GM23338 (cell line): ENCODE data around the gene ZNF692. TPM values are rescaled to one million over a fixed set of nuclear protein-coding genes. Genes with fewer than 3 reads are reported as not detected.

Source experiments
- ATAC-seq: fragments of 200-7000 bp; cut with Tn5 transposase; 3 replicates; pipeline ENCODE4 v1.9.1; 2020
- DNase-seq: peaks from one replicate; pipeline ENCODE4 v3.0.0-alpha.2; 2015; ENCODE audit warnings: low spot score
- H2AFZ ChIP-seq: fragments of 200-600 bp; sonication (generic); 2 replicates; pipeline ENCODE4 v1.8.0; 2016; ENCODE audit warnings: antibody characterized with exemption, mild to moderate bottlenecking, moderate library complexity
- H3F3A ChIP-seq: fragments of 200-600 bp; sonication (generic); replicated peaks from 2 replicates; pipeline ENCODE4 v1.8.0; 2017; ENCODE audit warnings: antibody characterized with exemption, mixed run types, low read depth
- H3K27ac ChIP-seq: fragments of 200-600 bp; sonication (generic); 2 replicates; pipeline ENCODE4 v1.6.1; 2016; ENCODE audit warnings: low read depth
- H3K27me3 ChIP-seq: fragments of 200-600 bp; sonication (generic); 2 replicates; pipeline ENCODE4 v1.8.0; 2016; ENCODE audit warnings: mild to moderate bottlenecking, mixed run types, moderate library complexity; ENCODE audit not compliant: insufficient read depth
- H3K36me3 ChIP-seq: fragments of 200-600 bp; sonication (generic); 2 replicates; pipeline ENCODE4 v1.8.0; 2016; ENCODE audit warnings: mild to moderate bottlenecking; ENCODE audit not compliant: insufficient read depth
- H3K4me1 ChIP-seq: fragments of 200-600 bp; sonication (generic); 2 replicates; pipeline ENCODE4 v1.8.0; 2016; ENCODE audit warnings: mild to moderate bottlenecking, moderate library complexity; ENCODE audit not compliant: insufficient read depth
- H3K4me2 ChIP-seq: fragments of 200-600 bp; sonication (generic); 2 replicates; pipeline ENCODE4 v1.7.1; 2017; ENCODE audit warnings: mixed run types
- H3K4me3 ChIP-seq: fragments of 200-600 bp; sonication (generic); 2 replicates; pipeline ENCODE4 v1.6.1; 2016; ENCODE audit warnings: mixed run types
- H3K79me2 ChIP-seq: fragments of 200-600 bp; sonication (generic); replicated peaks from 2 replicates; pipeline ENCODE4 v1.8.0; 2017; ENCODE audit warnings: mild to moderate bottlenecking; ENCODE audit not compliant: insufficient read depth
- H3K9me2 ChIP-seq: fragments of 200-600 bp; sonication (generic); 2 replicates; pipeline ENCODE4 v1.8.0; 2017; ENCODE audit not compliant: insufficient read depth
- H4K20me1 ChIP-seq: fragments of 200-600 bp; sonication (generic); replicated peaks from 2 replicates; pipeline ENCODE4 v1.8.0; 2017; ENCODE audit warnings: mild to moderate bottlenecking; ENCODE audit not compliant: insufficient read depth
- H3K27ac Mint-ChIP-seq: 2 replicates; pipeline ENCODE4 v1.8.0; 2020; ENCODE audit warnings: inconsistent platforms, mild to moderate bottlenecking, moderate library complexity, mixed read lengths
- H3K27me3 Mint-ChIP-seq: 3 replicates; pipeline ENCODE4 v1.8.0; 2022; ENCODE audit warnings: low read depth, mild to moderate bottlenecking, moderate library complexity, mixed read lengths, inconsistent platforms; ENCODE audit not compliant: insufficient read depth, poor library complexity
- H3K36me3 Mint-ChIP-seq: 3 replicates; pipeline ENCODE4 v1.8.0; 2021; ENCODE audit warnings: low read depth, mild to moderate bottlenecking, inconsistent platforms, moderate library complexity, mixed read lengths
- H3K4me1 Mint-ChIP-seq: 3 replicates; pipeline ENCODE4 v1.8.0; 2020; ENCODE audit warnings: mild to moderate bottlenecking, inconsistent platforms, mixed read lengths
- H3K4me3 Mint-ChIP-seq: 3 replicates; pipeline ENCODE4 v1.8.0; 2021; ENCODE audit warnings: moderate library complexity, mild to moderate bottlenecking, inconsistent platforms, mixed read lengths
- H3K9me3 Mint-ChIP-seq: 3 replicates; pipeline ENCODE4 v1.8.0; 2020; ENCODE audit warnings: moderate library complexity, mild to moderate bottlenecking, inconsistent platforms, mixed read lengths
- EZH2 ChIP-seq: fragments of 200-600 bp; sonication (generic); IDR thresholded peaks from one replicate; pipeline ENCODE4 v1.8.0; 2017; ENCODE audit warnings: antibody characterized with exemption, mild to moderate bottlenecking, low read depth; ENCODE audit not compliant: unreplicated experiment
- JUNB ChIP-seq: IDR thresholded peaks from one replicate; pipeline ENCODE4 v1.6.1; 2016; ENCODE audit warnings: antibody characterized with exemption; ENCODE audit not compliant: unreplicated experiment
- POLR2AphosphoS5 ChIP-seq: IDR thresholded peaks from 2 replicates; pipeline ENCODE4 v1.6.1; 2016; ENCODE audit warnings: antibody characterized with exemption, low read depth
- ZNF114 ChIP-seq: fragments of 250-450 bp; sonication (Bioruptor Pico); IDR thresholded peaks from 2 replicates; pipeline ENCODE4 v1.5.0; 2020; ENCODE audit warnings: mild to moderate bottlenecking, moderate library complexity
- ZNF331 ChIP-seq: fragments of 250-450 bp; sonication (Bioruptor Pico); IDR thresholded peaks from 2 replicates; pipeline ENCODE4 v1.5.0; 2020; ENCODE audit warnings: low read depth, mild to moderate bottlenecking, moderate library complexity
- polyA plus RNA-seq: library from polyadenylated mRNA; unstranded; fragments of >200 nt; fragmentation: Nextera tagmentation; extraction: Ambion mirVana; gene quantifications from 2 replicates; pipeline ENCODE4 v1.2.1, GENCODE V29; 2016
- total RNA-seq: library from RNA; depleted of rRNA; stranded (reverse); fragments of >200 nt; shearing (Covaris generic); gene quantifications from 2 replicates; pipeline ENCODE4 v1.2.3, GENCODE V29; 2014
- TF ChIP-seq, protein P1 (sequence below): IDR thresholded peaks from one replicate; pipeline ENCODE4 v1.6.1; 2018; ENCODE audit warnings: antibody characterized with exemption; ENCODE audit not compliant: unreplicated experiment

Gene ZNF692
- total and polyA plus RNA-seq, 2 experiments from 2014 or later: 41.2 to 57.1 TPM

DNA sequence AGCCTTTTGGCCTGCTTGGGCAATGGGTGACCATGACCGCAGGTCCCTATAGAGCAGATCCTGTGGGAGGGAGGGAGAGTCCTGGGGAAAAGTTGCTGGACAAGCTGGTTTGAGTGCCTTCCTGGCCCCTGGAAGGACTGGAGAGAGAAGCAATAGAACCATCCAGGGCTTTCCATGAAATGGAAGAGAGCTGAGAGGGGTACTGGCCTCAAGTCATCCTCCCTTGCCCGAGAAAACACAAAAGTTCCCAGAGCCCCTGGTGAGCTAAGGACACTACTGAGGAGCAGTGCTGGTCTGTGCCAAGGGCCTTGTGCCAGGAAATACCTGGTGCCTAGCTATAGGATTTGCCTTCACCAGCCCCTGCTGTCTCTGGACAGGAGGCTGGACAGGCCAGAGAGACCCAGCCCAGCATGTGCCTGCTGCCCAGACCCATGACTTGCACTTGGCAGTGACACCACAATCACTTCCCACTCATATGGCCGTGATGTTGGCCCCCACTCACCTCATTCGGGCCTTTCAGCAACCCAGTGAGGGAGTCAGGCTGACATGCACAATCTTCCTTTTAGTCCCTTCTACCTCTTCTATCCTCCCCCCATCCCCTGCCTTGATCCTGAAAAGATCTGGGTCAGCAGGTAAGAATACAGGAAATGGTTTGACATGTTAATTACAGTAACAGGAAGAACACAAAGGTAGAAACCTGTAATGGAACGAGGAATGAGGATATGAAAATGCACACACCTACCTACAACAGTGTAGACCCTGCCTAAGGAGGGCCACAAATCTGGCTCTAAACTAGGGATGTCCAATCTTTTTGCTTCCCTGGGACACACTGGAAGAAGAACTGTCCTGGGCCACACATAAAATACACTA is 40.1 kb downstream of the ZNF692 start:
- H3K4me2 ChIP-seq: peak overlapping the region; percentile 66
- H4K20me1 ChIP-seq: peaks cover 8% of the 10 kb centered on the region
- no peak overlapping the region for H2AFZ ChIP-seq
- no peaks in the 10 kb centered on the region for H3K9me2 ChIP-seq
- no peak overlapping the region for H3K27ac ChIP-seq
- H3K36me3 ChIP-seq: peaks cover 6% of the 10 kb centered on the region; the same call in 1 of the 2 replicates
- no peak for DNase-seq
- 0 out of 2 replicates have a peak, but pooled peaks cover 5% of the 10 kb centered on the region for H3K4me1 ChIP-seq
- Mint-ChIP-seq H3K27ac (peak overlapping the region; percentile 72), H3K9me3 (no peaks in the 10 kb centered on the region), H3K4me3 (peak overlapping the region; percentile 17; the same call in 1 of the 3 replicates), H3K4me1 (peaks cover 32% of the 10 kb centered on the region), H3K36me3 (peaks cover 53% of the 10 kb centered on the region), H3K27me3 (peaks cover 4% of the 10 kb centered on the region)
- no peaks in the 10 kb centered on the region for H3F3A ChIP-seq
- H3K79me2 ChIP-seq: peaks cover 38% of the 10 kb centered on the region
- H3K27me3 ChIP-seq: no peaks in the 10 kb centered on the region
- no peak overlapping the region for H3K4me3 ChIP-seq
- ATAC-seq: no peak
- TF ChIP-seq POLR2AphosphoS5 (no peak), ZNF331 (CRISPR knock-in tag) (no peak), JUNB (no peak), ZNF114 (CRISPR knock-in tag) (no peak), EZH2 (no peak)
- TF ChIP-seq, protein P1, sequence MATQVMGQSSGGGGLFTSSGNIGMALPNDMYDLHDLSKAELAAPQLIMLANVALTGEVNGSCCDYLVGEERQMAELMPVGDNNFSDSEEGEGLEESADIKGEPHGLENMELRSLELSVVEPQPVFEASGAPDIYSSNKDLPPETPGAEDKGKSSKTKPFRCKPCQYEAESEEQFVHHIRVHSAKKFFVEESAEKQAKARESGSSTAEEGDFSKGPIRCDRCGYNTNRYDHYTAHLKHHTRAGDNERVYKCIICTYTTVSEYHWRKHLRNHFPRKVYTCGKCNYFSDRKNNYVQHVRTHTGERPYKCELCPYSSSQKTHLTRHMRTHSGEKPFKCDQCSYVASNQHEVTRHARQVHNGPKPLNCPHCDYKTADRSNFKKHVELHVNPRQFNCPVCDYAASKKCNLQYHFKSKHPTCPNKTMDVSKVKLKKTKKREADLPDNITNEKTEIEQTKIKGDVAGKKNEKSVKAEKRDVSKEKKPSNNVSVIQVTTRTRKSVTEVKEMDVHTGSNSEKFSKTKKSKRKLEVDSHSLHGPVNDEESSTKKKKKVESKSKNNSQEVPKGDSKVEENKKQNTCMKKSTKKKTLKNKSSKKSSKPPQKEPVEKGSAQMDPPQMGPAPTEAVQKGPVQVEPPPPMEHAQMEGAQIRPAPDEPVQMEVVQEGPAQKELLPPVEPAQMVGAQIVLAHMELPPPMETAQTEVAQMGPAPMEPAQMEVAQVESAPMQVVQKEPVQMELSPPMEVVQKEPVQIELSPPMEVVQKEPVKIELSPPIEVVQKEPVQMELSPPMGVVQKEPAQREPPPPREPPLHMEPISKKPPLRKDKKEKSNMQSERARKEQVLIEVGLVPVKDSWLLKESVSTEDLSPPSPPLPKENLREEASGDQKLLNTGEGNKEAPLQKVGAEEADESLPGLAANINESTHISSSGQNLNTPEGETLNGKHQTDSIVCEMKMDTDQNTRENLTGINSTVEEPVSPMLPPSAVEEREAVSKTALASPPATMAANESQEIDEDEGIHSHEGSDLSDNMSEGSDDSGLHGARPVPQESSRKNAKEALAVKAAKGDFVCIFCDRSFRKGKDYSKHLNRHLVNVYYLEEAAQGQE: no peak

DNA sequence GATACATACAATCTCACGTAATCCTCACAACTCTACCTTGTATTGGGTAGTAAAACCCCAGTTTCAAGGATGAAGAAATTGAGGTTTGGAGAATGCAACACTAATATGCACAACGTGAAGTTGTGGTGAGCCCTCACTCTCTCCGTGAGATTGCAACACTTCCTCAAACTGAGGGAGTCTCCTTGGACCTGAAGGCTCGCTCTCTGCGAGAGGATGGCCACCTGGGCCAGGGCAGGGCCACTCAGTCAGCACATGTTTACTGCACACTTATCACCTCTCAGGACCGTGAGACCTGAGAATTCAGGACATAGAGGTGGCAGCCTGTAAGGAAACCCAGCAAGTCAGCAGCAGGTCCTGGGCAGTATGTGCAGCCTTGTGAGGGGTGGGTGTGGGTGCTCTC is 41.8 kb downstream of the ZNF692 start:
- Histone ChIP-seq H4K20me1 (peaks cover 4% of the 10 kb centered on the region), H3K9me2 (no peaks in the 10 kb centered on the region)
- TF ChIP-seq, protein P1: no peak

More for the DNA sequence above, 41.8 kb downstream of the ZNF692 start:
- H3K4me3 ChIP-seq: no peak overlapping the region
- Mint-ChIP-seq H3K27me3 (peaks cover 7% of the 10 kb centered on the region), H3K36me3 (peaks cover 63% of the 10 kb centered on the region), H3K27ac (no peak overlapping the region), H3K4me3 (no peak overlapping the region), H3K9me3 (no peaks in the 10 kb centered on the region), H3K4me1 (peaks cover 32% of the 10 kb centered on the region)
- peaks cover 28% of the 10 kb centered on the region for H3K79me2 ChIP-seq
- no peak overlapping the region for H3K4me2 ChIP-seq
- H3K27ac ChIP-seq: no peak overlapping the region
- peaks cover 6% of the 10 kb centered on the region; the same call in 1 of the 2 replicates for H3K36me3 ChIP-seq
- no peak overlapping the region for H2AFZ ChIP-seq
- no peaks in the 10 kb centered on the region for H3F3A ChIP-seq
- no peaks in the 10 kb centered on the region for H3K27me3 ChIP-seq
- H3K4me1 ChIP-seq: 0 out of 2 replicates have a peak, but pooled peaks cover 5% of the 10 kb centered on the region
- DNase-seq: no peak
- no peak for ATAC-seq
